Stimulated activated naive B cell treated with anti-CD40 and anti-IgM and Interleukin-4, amounts not matched to agents 10 μg/mL and 1 μg/mL and 100 μg/mL, for 72 hours (primary cell): ENCODE data around the gene KRTAP10-5.
A peak's percentile ranks its signal among the peaks of the same experiment; 100 is the strongest.
"Not testable (repeated sequence)": the region's sequence is repeated elsewhere in the genome, so short reads cannot be mapped to it uniquely, and the experiment has no call there.

Experiments
- ATAC-seq, 2 donors: fragments of 150-1000 bp; cut with Tn5 transposase; replicated peaks; 2 replicates each; pipeline ENCODE4 v1.10.0; 2021; ENCODE audit warnings: moderate library complexity in 1 of 2
- DNase-seq: peaks from one replicate; pipeline ENCODE4 v3.0.0; 2021
- H3K27ac Mint-ChIP-seq: one replicate; pipeline ENCODE4 v1.8.0; 2022; ENCODE audit warnings: mild to moderate bottlenecking, mixed read lengths
- H3K27me3 Mint-ChIP-seq, 2 donors: one replicate each; pipeline ENCODE4 v1.8.0; 2022; ENCODE audit warnings: mixed read lengths in 2 of 2
- H3K36me3 Mint-ChIP-seq, 2 donors: one replicate each; pipeline ENCODE4 v1.8.0; 2022; ENCODE audit warnings: mixed read lengths in 2 of 2, mild to moderate bottlenecking in 1 of 2
- H3K4me1 Mint-ChIP-seq, 2 donors: one replicate each; pipeline ENCODE4 v1.8.0; 2022; ENCODE audit warnings: mixed read lengths in 2 of 2, mild to moderate bottlenecking in 1 of 2
- H3K4me3 Mint-ChIP-seq, 2 donors: one replicate each; pipeline ENCODE4 v1.8.0; 2022; ENCODE audit warnings: mild to moderate bottlenecking in 2 of 2, mixed read lengths in 2 of 2, moderate library complexity in 1 of 2
- H3K9me3 Mint-ChIP-seq, 2 donors: one replicate each; pipeline ENCODE4 v1.8.0; 2022; ENCODE audit warnings: mixed read lengths in 2 of 2, mild to moderate bottlenecking in 1 of 2

The KRTAP10-5 gene, protein sequence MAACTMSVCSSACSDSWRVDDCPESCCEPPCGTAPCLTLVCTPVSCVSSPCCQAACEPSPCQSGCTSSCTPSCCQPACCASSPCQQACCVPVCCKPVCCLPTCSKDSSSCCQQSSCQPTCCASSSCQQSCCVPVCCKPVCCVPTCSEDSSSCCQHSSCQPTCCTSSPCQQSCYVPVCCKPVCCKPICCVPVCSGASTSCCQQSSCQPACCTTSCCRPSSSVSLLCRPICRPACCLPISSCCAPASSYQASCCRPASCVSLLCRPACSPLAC

DNA sequence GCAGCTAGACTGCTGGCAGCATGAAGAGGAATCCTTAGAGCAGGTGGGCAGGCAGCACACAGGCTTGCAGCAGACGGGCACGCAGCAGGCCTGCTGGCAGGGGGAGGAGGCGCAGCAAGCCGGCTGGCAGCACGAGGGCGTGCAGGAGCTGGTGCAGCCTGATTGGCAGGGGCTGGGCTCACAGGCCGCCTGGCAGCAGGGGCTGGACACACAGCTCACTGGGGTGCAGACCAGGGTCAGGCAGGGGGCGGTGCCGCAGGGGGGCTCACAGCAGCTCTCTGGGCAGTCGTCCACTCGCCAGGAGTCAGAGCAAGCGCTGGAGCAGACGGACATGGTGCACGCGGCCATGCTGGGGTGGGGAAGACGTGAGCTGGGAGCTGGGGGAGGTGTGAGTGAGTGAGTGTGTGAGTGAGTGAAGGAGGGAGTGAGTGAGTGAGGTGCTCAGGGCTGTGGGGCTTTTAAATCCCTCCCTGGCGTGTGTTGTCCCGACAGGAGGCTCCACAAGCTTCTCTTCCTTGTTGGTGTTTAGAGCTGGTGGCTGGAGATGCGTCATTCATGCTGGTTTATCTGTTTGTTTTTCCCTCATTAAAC is at the start of gene KRTAP10-5:
KRTAP10-5 (minus strand) TSS at position 374 of the 591 bp plus-strand sequence; CDS start at position 348, 26 bp downstream.
- peaks cover 15 to 25% of the 10 kb centered on the region in 2 donors for H3K36me3 Mint-ChIP-seq

DNA sequence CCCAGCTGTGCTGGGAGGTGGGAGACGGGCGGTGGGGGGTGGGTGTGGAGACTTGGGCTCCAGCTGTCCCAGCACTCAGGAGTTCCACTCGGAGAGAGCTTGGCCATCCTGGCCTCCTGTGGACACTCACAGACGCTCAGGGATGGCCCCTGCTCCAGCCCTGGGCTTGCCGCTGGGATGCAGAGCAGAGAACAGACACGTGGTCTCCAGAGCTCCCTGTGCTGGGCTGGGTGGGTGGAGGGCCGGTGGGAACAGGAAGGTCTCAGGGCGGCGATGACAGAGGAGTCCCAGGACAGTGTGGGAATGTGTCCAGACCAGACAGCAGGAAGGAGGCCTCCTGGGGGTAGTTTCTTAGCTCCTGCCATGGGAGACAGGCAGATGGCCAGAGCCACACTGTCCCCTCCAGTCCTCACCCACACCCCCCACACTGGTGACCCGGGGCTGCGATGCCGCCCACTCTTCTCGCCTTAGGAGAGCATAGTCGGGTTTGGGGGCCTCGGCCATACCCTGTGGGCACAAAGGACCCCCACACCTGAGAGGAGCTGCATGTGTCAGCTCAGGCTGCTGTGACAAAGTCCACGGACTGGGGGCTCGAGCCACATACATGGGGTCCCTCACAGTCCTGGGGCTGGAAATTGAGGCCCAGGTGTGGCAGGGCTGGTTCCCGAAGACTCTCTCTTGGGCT is 48.4 kb upstream of the KRTAP10-5 start:
- DNase-seq, result no peak
- peaks cover 5 to 25% of the 10 kb centered on the region in 2 donors for H3K36me3 Mint-ChIP-seq
- peaks cover 32 to 35% of the 10 kb centered on the region in 2 donors for H3K9me3 Mint-ChIP-seq
- H3K27me3 Mint-ChIP-seq, result peaks cover 17 to 26% of the 10 kb centered on the region in 2 donors
- no peak overlapping the region for H3K27ac Mint-ChIP-seq
- no peak for ATAC-seq
- H3K4me3 Mint-ChIP-seq, result no peak overlapping the region
- H3K4me1 Mint-ChIP-seq, result peaks cover 6 to 11% of the 10 kb centered on the region in 2 donors

More for the DNA sequence above, at the start of gene KRTAP10-5:
- not testable (repeated sequence) for DNase-seq, H3K4me1 Mint-ChIP-seq, ATAC-seq, H3K27ac Mint-ChIP-seq, H3K4me3 Mint-ChIP-seq
- peaks cover 40 to 46% of the 10 kb centered on the region in 2 donors for H3K27me3 Mint-ChIP-seq
- peaks cover 40 to 41% of the 10 kb centered on the region in 2 donors for H3K9me3 Mint-ChIP-seq

- Mint-ChIP-seq H3K36me3 (peaks cover 7 to 29% of the 10 kb centered on the region in 2 donors), H3K9me3 (peaks cover 36 to 44% of the 10 kb centered on the region in 2 donors), H3K27me3 (peaks cover 24 to 31% of the 10 kb centered on the region in 2 donors), H3K4me1 (peaks cover 6 to 11% of the 10 kb centered on the region in 2 donors)
- not testable (repeated sequence) for DNase-seq, H3K27ac Mint-ChIP-seq, H3K4me3 Mint-ChIP-seq, ATAC-seq
Measured at GRCh38 chr21:44627831-44628233, 47.4 kb upstream of the KRTAP10-5 start.

DNA sequence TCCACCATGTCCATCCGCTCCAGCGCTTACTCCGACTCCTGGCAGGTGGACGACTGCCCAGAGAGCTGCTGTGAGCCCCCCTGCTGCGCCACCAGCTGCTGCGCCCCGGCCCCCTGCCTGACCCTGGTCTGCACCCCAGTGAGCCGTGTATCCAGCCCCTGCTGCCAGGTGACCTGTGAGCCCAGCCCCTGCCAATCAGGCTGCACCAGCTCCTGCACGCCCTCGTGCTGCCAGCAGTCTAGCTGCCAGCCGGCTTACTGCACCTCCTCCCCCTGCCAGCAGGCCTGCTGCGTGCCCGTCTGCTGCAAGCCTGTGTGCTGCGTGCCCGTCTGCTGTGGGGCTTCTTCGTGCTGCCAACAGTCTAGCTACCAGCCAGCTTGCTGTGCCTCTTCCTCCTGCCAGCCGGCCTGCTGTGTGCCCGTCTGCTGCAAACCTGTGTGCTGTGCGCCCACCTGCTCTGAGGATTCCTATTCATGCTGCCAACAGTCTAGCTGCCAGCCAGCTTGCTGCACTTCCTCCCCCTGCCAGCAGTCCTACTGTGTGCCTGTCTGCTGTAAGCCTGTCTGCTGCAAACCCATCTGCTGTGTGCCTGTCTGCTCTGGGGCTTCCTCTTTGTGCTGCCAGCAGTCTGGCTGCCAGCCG is 46.9 kb upstream of the KRTAP10-5 start:
- peaks cover 24 to 31% of the 10 kb centered on the region in 2 donors for H3K27me3 Mint-ChIP-seq
- not testable (repeated sequence) for H3K27ac Mint-ChIP-seq, H3K4me3 Mint-ChIP-seq, DNase-seq, ATAC-seq
- peaks cover 6 to 11% of the 10 kb centered on the region in 2 donors for H3K4me1 Mint-ChIP-seq
- H3K36me3 Mint-ChIP-seq, result peaks cover 7 to 29% of the 10 kb centered on the region in 2 donors
- H3K9me3 Mint-ChIP-seq, result peaks cover 37 to 47% of the 10 kb centered on the region in 2 donors

DNA sequence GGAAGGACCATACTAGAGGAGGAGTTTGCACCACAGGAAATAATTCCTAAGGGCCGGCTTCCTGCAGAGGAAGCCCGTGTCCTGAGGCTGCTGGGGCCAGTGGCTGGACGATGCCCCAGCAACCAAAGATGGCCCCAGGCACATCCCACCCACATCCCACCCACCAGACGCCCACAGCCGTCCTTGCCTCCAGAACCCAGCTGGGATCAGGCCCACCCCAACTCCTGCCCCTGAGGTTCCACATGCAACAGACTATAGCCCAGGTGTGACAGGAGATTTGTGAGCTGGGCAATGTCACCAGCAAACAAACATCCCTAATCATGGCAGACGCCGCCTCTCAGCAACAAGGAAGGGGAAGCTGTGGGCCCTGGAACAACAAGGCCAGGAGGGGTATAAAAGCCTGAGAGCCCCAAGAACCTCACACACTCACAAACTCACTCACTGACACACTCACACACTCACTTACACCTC is 46.3 kb upstream of the KRTAP10-5 start, which contains the start of gene KRTAP10-9:
KRTAP10-9 (plus strand) TSS at position 421 of the 471 bp plus-strand sequence. CDS start 79 bp downstream, outside the sequence.
- Mint-ChIP-seq H3K4me1 (peaks cover 6 to 11% of the 10 kb centered on the region in 2 donors), H3K4me3 (no peak within 1 kb of the TSS), H3K36me3 (peaks cover 7 to 28% of the 10 kb centered on the region in 2 donors), H3K9me3 (peaks cover 33 to 43% of the 10 kb centered on the region in 2 donors), H3K27ac (no peak within 1 kb of the TSS), H3K27me3 (peaks cover 24 to 30% of the 10 kb centered on the region in 2 donors)
- no peak for ATAC-seq
- DNase-seq, result no peak

DNA sequence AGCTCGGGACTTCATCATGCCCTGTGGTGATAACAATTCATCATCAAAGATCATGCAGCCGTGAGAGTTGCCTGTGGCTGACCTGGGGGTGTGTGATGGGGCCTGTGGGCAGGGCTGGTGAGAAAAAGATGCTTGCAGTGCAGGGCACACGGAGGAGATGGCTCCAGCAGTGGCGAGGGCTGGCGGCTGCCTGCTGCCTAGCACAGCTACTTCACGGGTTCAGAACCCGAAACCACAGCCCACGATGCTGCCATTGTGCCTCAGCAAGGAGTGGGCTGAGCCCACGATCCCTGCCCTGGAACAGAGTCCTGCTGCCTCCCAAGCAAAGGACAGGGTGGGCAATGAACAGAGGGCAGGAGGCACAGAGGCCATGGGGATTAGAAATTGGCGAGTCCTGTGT is 45.9 kb upstream of the KRTAP10-5 start:
- Mint-ChIP-seq H3K4me1 (peaks cover 6 to 11% of the 10 kb centered on the region in 2 donors), H3K27me3 (peaks cover 24 to 28% of the 10 kb centered on the region in 2 donors), H3K36me3 (peaks cover 5 to 24% of the 10 kb centered on the region in 2 donors), H3K4me3 (no peak overlapping the region), H3K9me3 (peaks cover 31 to 39% of the 10 kb centered on the region in 2 donors), H3K27ac (no peak overlapping the region)
- DNase-seq, result no peak
- ATAC-seq, result no peak

DNA sequence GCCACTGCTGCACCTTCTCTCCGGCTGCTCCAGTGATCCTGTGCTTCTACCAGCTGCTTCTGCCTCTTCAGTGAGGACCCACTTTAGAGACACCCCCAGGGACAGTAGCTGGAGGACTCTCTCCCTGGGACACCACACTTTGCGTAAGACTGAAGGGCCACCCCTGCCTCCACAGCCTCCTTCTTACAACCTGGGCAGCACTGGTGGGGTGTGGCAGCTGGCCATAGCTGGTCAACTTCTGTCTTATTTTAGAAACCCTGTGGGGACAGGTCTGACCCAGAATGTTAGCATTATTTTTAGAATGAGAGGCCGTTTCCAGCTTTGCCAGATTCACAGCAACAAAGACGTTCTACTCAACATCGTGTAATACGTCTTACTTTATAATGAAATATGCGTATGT is 45.4 kb upstream of the KRTAP10-5 start:
- Mint-ChIP-seq H3K36me3 (peaks cover 5 to 20% of the 10 kb centered on the region in 2 donors), H3K4me1 (peaks cover 6 to 11% of the 10 kb centered on the region in 2 donors), H3K4me3 (no peak overlapping the region), H3K27me3 (peaks cover 24 to 28% of the 10 kb centered on the region in 2 donors), H3K27ac (no peak overlapping the region), H3K9me3 (peaks cover 27 to 36% of the 10 kb centered on the region in 2 donors)
- DNase-seq (no peak), ATAC-seq (no peak)

- peaks cover 6 to 33% of the 10 kb centered on the region in 2 donors for H3K36me3 Mint-ChIP-seq
- H3K27me3 Mint-ChIP-seq, result peaks cover 24 to 28% of the 10 kb centered on the region in 2 donors
- no peak overlapping the region for H3K27ac Mint-ChIP-seq
- H3K4me1 Mint-ChIP-seq, result peaks cover 6 to 7% of the 10 kb centered on the region in 2 donors
- peaks cover 27 to 49% of the 10 kb centered on the region in 2 donors for H3K9me3 Mint-ChIP-seq
- ATAC-seq (no peak), DNase-seq (no peak)
- H3K4me3 Mint-ChIP-seq, result no peak overlapping the region
Measured at GRCh38 chr21:44623575-44623974, 43.2 kb upstream of the KRTAP10-5 start.

GRCh38 chr21:44619886-44620285 is 39.5 kb upstream of the KRTAP10-5 start:
- no peak overlapping the region for H3K27ac Mint-ChIP-seq
- H3K27me3 Mint-ChIP-seq, result peaks cover 17 to 19% of the 10 kb centered on the region in 2 donors
- H3K36me3 Mint-ChIP-seq, result peaks cover 6 to 31% of the 10 kb centered on the region in 2 donors
- DNase-seq (no peak), ATAC-seq (no peak)
- H3K9me3 Mint-ChIP-seq, result peaks cover 27 to 49% of the 10 kb centered on the region in 2 donors
- H3K4me3 Mint-ChIP-seq, result no peak overlapping the region
- H3K4me1 Mint-ChIP-seq, result peaks cover 10 to 11% of the 10 kb centered on the region in 2 donors

- peak overlapping the region; percentile 48 for H3K27ac Mint-ChIP-seq
- peaks cover 10 to 11% of the 10 kb centered on the region in 2 donors for H3K4me1 Mint-ChIP-seq
- peaks cover 21 to 39% of the 10 kb centered on the region in 2 donors for H3K9me3 Mint-ChIP-seq
Measured at GRCh38 chr21:44618909-44619308, 38.5 kb upstream of the KRTAP10-5 start.

DNA sequence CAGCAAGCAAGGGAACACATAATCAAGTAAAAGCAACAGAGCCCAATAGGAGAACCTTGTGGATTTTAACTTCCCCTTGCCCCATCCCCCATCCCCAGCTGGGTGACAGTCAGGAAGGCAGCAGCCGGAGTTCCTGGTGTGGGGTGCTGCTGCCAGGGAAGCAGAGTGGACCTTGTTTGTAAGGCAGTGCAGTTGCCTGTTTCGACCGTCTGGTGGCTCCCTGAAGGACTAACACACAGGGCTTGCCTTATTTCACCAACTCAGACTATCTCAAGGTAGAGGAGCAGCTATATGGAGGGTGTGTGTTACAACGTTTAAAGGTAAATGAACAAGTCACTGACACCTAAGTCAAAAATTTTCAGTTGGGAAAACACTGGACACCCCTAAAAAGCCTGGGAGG is 38.1 kb upstream of the KRTAP10-5 start:
- Mint-ChIP-seq H3K4me1 (peaks cover 10 to 11% of the 10 kb centered on the region in 2 donors), H3K36me3 (peaks cover 3 to 21% of the 10 kb centered on the region in 2 donors), H3K27ac (peak overlapping the region; percentile 48), H3K9me3 (peaks cover 18 to 35% of the 10 kb centered on the region in 2 donors), H3K27me3 (peaks cover 9 to 16% of the 10 kb centered on the region in 2 donors), H3K4me3 (no peak overlapping the region)
- no peak for DNase-seq
- peak; percentile 55 to 66 for ATAC-seq

More at GRCh38 chr21:44618909-44619308, 38.5 kb upstream of the KRTAP10-5 start:
- peak; percentile 64 to 71 for ATAC-seq
- no peak overlapping the region for H3K4me3 Mint-ChIP-seq
- DNase-seq, result no peak
- peaks cover 13 to 18% of the 10 kb centered on the region in 2 donors for H3K27me3 Mint-ChIP-seq
- peaks cover 4 to 23% of the 10 kb centered on the region in 2 donors for H3K36me3 Mint-ChIP-seq

- H3K27ac Mint-ChIP-seq, result no peak overlapping the region
- H3K4me3 Mint-ChIP-seq, result no peak overlapping the region
- peaks cover 12 to 22% of the 10 kb centered on the region in 2 donors for H3K9me3 Mint-ChIP-seq
- H3K27me3 Mint-ChIP-seq, result peaks cover 17 to 24% of the 10 kb centered on the region in 2 donors
- H3K4me1 Mint-ChIP-seq, result peaks cover 10 to 11% of the 10 kb centered on the region in 2 donors
- ATAC-seq (no peak), DNase-seq (no peak)
- H3K36me3 Mint-ChIP-seq, result peaks cover 1 to 23% of the 10 kb centered on the region in 2 donors
Measured at GRCh38 chr21:44617071-44617501, 36.7 kb upstream of the KRTAP10-5 start.

DNA sequence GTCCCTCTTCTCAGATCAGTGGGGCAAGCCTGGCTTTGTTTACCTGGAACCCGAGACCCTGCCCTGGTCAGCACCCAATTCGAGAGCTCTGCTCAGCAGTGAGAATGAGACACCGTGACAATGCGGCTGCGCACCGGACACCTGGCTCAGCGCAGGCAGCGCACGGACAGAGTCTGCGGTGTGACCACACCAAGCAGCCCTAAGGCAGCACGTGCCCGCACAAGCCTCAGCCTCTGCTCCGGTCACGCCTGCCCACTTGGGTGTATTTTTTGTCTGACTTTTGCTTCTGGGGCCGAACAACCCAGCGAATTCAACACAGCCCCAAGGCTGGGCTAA is 36.2 kb upstream of the KRTAP10-5 start:
- Mint-ChIP-seq H3K27ac (no peak overlapping the region), H3K9me3 (peaks cover 14 to 23% of the 10 kb centered on the region in 2 donors), H3K36me3 (peaks cover 1 to 23% of the 10 kb centered on the region in 2 donors), H3K4me1 (peaks cover 10 to 11% of the 10 kb centered on the region in 2 donors), H3K4me3 (no peak overlapping the region), H3K27me3 (peaks cover 17 to 24% of the 10 kb centered on the region in 2 donors)
- DNase-seq (no peak), ATAC-seq (no peak)
